H1 (cell line): ENCODE data around the gene NECTIN1.

Experiments used
- HDAC2 ChIP-seq, 2 experiments: fragments of 300-600 bp in 1 of 2; sonication (generic) in 1 of 2; IDR thresholded peaks; 2 replicates each; pipeline ENCODE4 v1.6.1; 2011 to 2012; ENCODE audit warnings: low read depth in 2 of 2, low read length in 2 of 2, mild to moderate bottlenecking in 2 of 2, moderate library complexity in 2 of 2, borderline replicate concordance in 1 of 2, inconsistent platforms in 1 of 2
- HDAC6 ChIP-seq: IDR thresholded peaks from one replicate; pipeline ENCODE4 v1.7.1; 2012; ENCODE audit warnings: low read depth, mild to moderate bottlenecking, inconsistent platforms, low read length, moderate library complexity
- TF ChIP-seq, protein P1 (sequence below): IDR thresholded peaks from 2 replicates; pipeline ENCODE4 v1.6.1; 2012; ENCODE audit warnings: inconsistent platforms
- TF ChIP-seq, protein P2 (sequence below): IDR thresholded peaks from 2 replicates; pipeline ENCODE4 v1.6.1; 2011; ENCODE audit warnings: low read depth, mild to moderate bottlenecking, low read length; ENCODE audit not compliant: insufficient read depth
- TF ChIP-seq, protein P3 (sequence below), 3 experiments: IDR thresholded peaks; 1 replicate in 2 of 3; 2 replicates in 1 of 3; pipeline versions ENCODE4 v1.5.1 to v1.6.1; 2011; ENCODE audit warnings: low read length in 3 of 3, mild to moderate bottlenecking in 3 of 3, inconsistent platforms in 2 of 3, low read depth in 1 of 3, moderate library complexity in 1 of 3; ENCODE audit not compliant: insufficient read depth in 1 of 3; ENCODE audit errors: control extremely low read depth in 1 of 3

DNA sequence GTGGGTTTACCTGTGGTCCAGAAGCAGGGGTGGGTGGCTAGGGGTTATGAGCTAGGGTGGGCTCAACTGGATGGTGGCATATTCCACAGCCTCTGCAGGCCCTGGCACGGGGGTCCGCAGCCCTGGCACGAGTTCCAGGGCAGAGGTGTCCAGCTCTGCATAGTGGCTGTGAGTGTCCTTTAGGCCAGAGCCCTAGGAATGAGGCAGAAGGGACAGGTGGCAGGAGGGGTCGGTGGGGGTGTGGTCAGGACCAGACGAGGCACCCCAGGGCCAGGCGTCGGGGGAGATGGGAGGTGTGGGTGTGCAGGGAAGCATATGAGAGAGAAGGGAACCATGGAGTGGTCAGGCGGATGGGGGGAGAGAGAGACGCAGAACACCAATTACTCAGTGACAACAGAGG, 99.9 kb downstream of the NECTIN1 start:
- TF ChIP-seq, protein P1, sequence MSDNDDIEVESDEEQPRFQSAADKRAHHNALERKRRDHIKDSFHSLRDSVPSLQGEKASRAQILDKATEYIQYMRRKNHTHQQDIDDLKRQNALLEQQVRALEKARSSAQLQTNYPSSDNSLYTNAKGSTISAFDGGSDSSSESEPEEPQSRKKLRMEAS, result no peak
- TF ChIP-seq, protein P2, sequence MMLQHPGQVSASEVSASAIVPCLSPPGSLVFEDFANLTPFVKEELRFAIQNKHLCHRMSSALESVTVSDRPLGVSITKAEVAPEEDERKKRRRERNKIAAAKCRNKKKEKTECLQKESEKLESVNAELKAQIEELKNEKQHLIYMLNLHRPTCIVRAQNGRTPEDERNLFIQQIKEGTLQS, result no peak
- TF ChIP-seq HDAC6 (no peak), HDAC2 (IDR thresholded peaks at IDR 0.05; ENCODE audit: borderline replicate concordance in 1 of 2, low read depth in 2 of 2, low read length in 2 of 2) (no peak)
- TF ChIP-seq, protein P3, sequence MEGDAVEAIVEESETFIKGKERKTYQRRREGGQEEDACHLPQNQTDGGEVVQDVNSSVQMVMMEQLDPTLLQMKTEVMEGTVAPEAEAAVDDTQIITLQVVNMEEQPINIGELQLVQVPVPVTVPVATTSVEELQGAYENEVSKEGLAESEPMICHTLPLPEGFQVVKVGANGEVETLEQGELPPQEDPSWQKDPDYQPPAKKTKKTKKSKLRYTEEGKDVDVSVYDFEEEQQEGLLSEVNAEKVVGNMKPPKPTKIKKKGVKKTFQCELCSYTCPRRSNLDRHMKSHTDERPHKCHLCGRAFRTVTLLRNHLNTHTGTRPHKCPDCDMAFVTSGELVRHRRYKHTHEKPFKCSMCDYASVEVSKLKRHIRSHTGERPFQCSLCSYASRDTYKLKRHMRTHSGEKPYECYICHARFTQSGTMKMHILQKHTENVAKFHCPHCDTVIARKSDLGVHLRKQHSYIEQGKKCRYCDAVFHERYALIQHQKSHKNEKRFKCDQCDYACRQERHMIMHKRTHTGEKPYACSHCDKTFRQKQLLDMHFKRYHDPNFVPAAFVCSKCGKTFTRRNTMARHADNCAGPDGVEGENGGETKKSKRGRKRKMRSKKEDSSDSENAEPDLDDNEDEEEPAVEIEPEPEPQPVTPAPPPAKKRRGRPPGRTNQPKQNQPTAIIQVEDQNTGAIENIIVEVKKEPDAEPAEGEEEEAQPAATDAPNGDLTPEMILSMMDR (IDR thresholded peaks at IDR 0.05; ENCODE audit: control extremely low read depth in 1 of 3, insufficient read depth in 1 of 3, low read depth in 1 of 3, low read length in 3 of 3), result no peak
